ENCODE data around the gene SSBP3. TPM values are rescaled to one million over a fixed set of nuclear protein-coding genes. Genes with fewer than 3 reads are reported as not detected.

Gene SSBP3
- total and polyA plus RNA-seq, 9 donors, result 41.2 to 247 (median 156) TPM

DNA sequence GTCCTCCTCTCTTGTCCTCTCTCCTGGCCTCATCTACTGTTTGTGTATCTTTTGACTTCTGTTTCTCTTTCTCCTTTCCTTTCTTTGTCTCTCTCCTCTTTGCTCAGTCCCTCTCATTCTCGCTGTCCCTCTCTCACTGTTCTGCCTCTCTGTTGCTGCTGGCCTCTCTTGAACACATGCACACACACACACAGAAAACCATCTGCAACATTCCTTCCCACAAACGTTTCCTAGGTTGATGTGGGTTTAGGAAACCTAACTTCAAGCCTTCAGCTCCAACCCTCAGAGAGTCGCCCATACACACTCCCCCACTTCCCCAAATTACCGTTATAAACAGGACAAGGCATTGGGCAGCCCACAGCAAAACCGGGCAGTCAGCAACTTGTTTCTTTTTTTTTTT is 10.9 kb upstream of the SSBP3 start:
- H3K36me3 ChIP-seq, result no peaks in the 10 kb centered on the region
- TF ChIP-seq EP300 (IDR thresholded peaks at IDR 0.05), result no peak
- TF ChIP-seq POLR2A (IDR thresholded peaks at IDR 0.05), result no peak
- TF ChIP-seq, protein P1, sequence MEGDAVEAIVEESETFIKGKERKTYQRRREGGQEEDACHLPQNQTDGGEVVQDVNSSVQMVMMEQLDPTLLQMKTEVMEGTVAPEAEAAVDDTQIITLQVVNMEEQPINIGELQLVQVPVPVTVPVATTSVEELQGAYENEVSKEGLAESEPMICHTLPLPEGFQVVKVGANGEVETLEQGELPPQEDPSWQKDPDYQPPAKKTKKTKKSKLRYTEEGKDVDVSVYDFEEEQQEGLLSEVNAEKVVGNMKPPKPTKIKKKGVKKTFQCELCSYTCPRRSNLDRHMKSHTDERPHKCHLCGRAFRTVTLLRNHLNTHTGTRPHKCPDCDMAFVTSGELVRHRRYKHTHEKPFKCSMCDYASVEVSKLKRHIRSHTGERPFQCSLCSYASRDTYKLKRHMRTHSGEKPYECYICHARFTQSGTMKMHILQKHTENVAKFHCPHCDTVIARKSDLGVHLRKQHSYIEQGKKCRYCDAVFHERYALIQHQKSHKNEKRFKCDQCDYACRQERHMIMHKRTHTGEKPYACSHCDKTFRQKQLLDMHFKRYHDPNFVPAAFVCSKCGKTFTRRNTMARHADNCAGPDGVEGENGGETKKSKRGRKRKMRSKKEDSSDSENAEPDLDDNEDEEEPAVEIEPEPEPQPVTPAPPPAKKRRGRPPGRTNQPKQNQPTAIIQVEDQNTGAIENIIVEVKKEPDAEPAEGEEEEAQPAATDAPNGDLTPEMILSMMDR (IDR thresholded peaks at IDR 0.05), result no peak
- no peak for DNase-seq

DNA sequence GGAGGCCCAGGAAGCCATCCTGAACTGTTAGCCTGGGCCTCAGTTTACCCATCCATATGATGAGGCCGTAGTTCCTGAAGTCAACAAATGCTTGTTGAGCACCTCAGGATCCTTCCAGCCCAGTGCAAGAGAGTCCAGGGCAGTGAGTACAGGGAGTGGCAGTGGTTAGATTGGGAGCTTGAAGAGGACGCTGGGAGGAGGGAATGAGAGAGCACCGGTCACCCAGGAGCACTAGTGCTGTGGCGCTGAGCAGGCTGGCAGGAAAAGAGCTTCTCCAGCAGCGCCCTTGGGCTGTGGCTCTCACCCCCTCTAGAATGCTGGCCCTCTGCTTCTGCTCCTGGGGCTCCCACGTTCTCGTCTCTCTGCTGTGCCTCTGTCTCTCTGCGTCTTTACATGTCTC is 10.2 kb upstream of the SSBP3 start:
- H3K27ac ChIP-seq, result no peak overlapping the region
- H3K4me1 ChIP-seq (ENCODE audit: insufficient read depth), result no peaks in the 10 kb centered on the region
- no peak for TF ChIP-seq POLR2A (IDR thresholded peaks at IDR 0.05)
- TF ChIP-seq, protein P1 (IDR thresholded peaks at IDR 0.05), result no peak
- TF ChIP-seq EP300 (IDR thresholded peaks at IDR 0.05), result no peak
- intact Hi-C loops (cut with DNase I), result no loop called here
- no peaks in the 10 kb centered on the region for H3K27me3 ChIP-seq
- no peak overlapping the region for H3K4me3 ChIP-seq
- H3K9me3 ChIP-seq, result no peaks in the 10 kb centered on the region
- DNase-seq, result no peak
- WGBS, 3 donors, result 84 to 90% (median 88%) methylated on average over 8 of the region's 8 CpGs
- H3K36me3 ChIP-seq, result no peaks in the 10 kb centered on the region

More for the DNA sequence above, 10.9 kb upstream of the SSBP3 start:
- no peak overlapping the region for H3K4me3 ChIP-seq
- no peaks in the 10 kb centered on the region for H3K4me1 ChIP-seq (ENCODE audit: insufficient read depth)
- intact Hi-C loops (cut with DNase I), result no loop called here
- no peaks in the 10 kb centered on the region for H3K27me3 ChIP-seq
- no peaks in the 10 kb centered on the region for H3K9me3 ChIP-seq
- 19 to 26% (median 23%) methylated on average over 5 of the region's 5 CpGs for WGBS, 3 donors
- no peak overlapping the region for H3K27ac ChIP-seq

GRCh38 chr1:54415991-54416390 is 9.8 kb upstream of the SSBP3 start:
- no peaks in the 10 kb centered on the region for H3K36me3 ChIP-seq
- no peaks in the 10 kb centered on the region for H3K4me1 ChIP-seq (ENCODE audit: insufficient read depth)
- H3K27me3 ChIP-seq, result no peaks in the 10 kb centered on the region
- intact Hi-C loops (cut with DNase I), result loop anchor here in 1 of 4 donors (2.0 kb wide), 1 partner anchor 65 kb away; no protein-coding TSS in a partner anchor
- no peak overlapping the region for H3K4me3 ChIP-seq
- H3K27ac ChIP-seq, result no peak overlapping the region
- DNase-seq, result no peak
- TF ChIP-seq EP300 (IDR thresholded peaks at IDR 0.05) (no peak), POLR2A (IDR thresholded peaks at IDR 0.05) (no peak)
- TF ChIP-seq, protein P1 (IDR thresholded peaks at IDR 0.05), result no peak
- WGBS, 3 donors, result 78 to 81% (median 79%) methylated on average over 9 of the region's 9 CpGs
- no peaks in the 10 kb centered on the region for H3K9me3 ChIP-seq

GRCh38 chr1:54415533-54415932 is 9.3 kb upstream of the SSBP3 start:
- Histone ChIP-seq H3K27me3 (no peaks in the 10 kb centered on the region), H3K9me3 (no peaks in the 10 kb centered on the region), H3K36me3 (no peaks in the 10 kb centered on the region), H3K27ac (no peak overlapping the region), H3K4me3 (no peak overlapping the region), H3K4me1 (ENCODE audit: insufficient read depth) (no peaks in the 10 kb centered on the region)
- DNase-seq, result no peak
- intact Hi-C loops (cut with DNase I), result loop anchor here in 1 of 4 donors (2.0 kb wide), 1 partner anchor 65 kb away; no protein-coding TSS in a partner anchor
- WGBS, 3 donors, result 94 to 99% (median 95%) methylated on average over 3 of the region's 3 CpGs
- no peak for TF ChIP-seq EP300 (IDR thresholded peaks at IDR 0.05)
- TF ChIP-seq, protein P1 (IDR thresholded peaks at IDR 0.05), result no peak
- TF ChIP-seq POLR2A (IDR thresholded peaks at IDR 0.05), result no peak
